ENCODE data around the gene UMPS.

UMPS gene

GRCh38 chr3:124763206-124763605 lies 33.0 kb downstream of the UMPS start:
- no peak for DNase-seq
- WGBS: 97% methylated on average over 8 of the region's 8 CpGs
- Histone ChIP-seq H2BK12ac (ENCODE audit: low read length in 2 of 2) (no peak overlapping the region), H3K4ac (ENCODE audit: low read depth in 1 of 2, low read length in 2 of 2) (no peak overlapping the region), H3K4me2 (ENCODE audit: low read length, poor library complexity, severe bottlenecking) (no peak overlapping the region), H2AK5ac (ENCODE audit: low read length, severe bottlenecking) (no peak overlapping the region), H4K91ac (ENCODE audit: low read length) (no peak overlapping the region), H2BK5ac (ENCODE audit: low read depth, low read length, poor library complexity, severe bottlenecking) (no peak overlapping the region), H3K18ac (ENCODE audit: low read depth in 1 of 2, low read length in 2 of 2) (no peak overlapping the region), H3K27me3 (ENCODE audit: control insufficient read depth in 1 of 2, insufficient read depth in 1 of 2, low read length in 2 of 2) (no peaks in the 10 kb centered on the region), H3K4me3 (ENCODE audit: insufficient read depth in 1 of 2, low read depth in 1 of 2, low read length in 2 of 2) (no peak overlapping the region), H3K36me3 (ENCODE audit: control insufficient read depth in 1 of 2, insufficient read depth in 2 of 2, low read depth in 1 of 2, low read length in 2 of 2) (peaks cover 58 to 61% of the 10 kb centered on the region in 2 experiments), H3K27ac (ENCODE audit: low read length, poor library complexity, severe bottlenecking) (no peak overlapping the region), H3K23ac (ENCODE audit: low read length in 2 of 2) (no peak overlapping the region), H3K9ac (ENCODE audit: low read length) (no peak overlapping the region), H3K14ac (ENCODE audit: low read length in 2 of 2) (no peak overlapping the region), H3K9me3 (ENCODE audit: control insufficient read depth, low read length) (no peaks in the 10 kb centered on the region), H3K4me1 (ENCODE audit: control insufficient read depth, insufficient read depth, low read depth, low read length) (peaks cover 12% of the 10 kb centered on the region), H2BK15ac (ENCODE audit: low read depth, poor library complexity, severe bottlenecking) (no peak overlapping the region), H2AFZ (ENCODE audit: low read depth, low read length) (no peak overlapping the region), H3K79me1 (replicated peaks; ENCODE audit: low read length, poor library complexity, severe bottlenecking) (peaks cover 18% of the 10 kb centered on the region), H2BK120ac (ENCODE audit: low read depth, low read length) (no peak overlapping the region), H4K8ac (ENCODE audit: low read length) (no peak overlapping the region)

GRCh38 chr3:124763644-124764358 lies 33.5 kb downstream of the UMPS start:
- Histone ChIP-seq H3K79me1 (replicated peaks; ENCODE audit: low read length, poor library complexity, severe bottlenecking) (peaks cover 21% of the 10 kb centered on the region), H3K9me3 (ENCODE audit: control insufficient read depth, low read length) (no peaks in the 10 kb centered on the region), H3K4me2 (ENCODE audit: low read length, poor library complexity, severe bottlenecking) (no peak overlapping the region), H3K27ac (ENCODE audit: low read length, poor library complexity, severe bottlenecking) (no peak overlapping the region), H3K4me3 (ENCODE audit: insufficient read depth in 1 of 2, low read depth in 1 of 2, low read length in 2 of 2) (no peak overlapping the region), H3K4me1 (ENCODE audit: control insufficient read depth, insufficient read depth, low read depth, low read length) (peaks cover 12% of the 10 kb centered on the region), H3K36me3 (ENCODE audit: control insufficient read depth in 1 of 2, insufficient read depth in 2 of 2, low read depth in 1 of 2, low read length in 2 of 2) (peaks cover 60 to 67% of the 10 kb centered on the region in 2 experiments), H4K8ac (ENCODE audit: low read length) (no peak overlapping the region), H3K4ac (ENCODE audit: low read depth in 1 of 2, low read length in 2 of 2) (no peak overlapping the region), H2AFZ (ENCODE audit: low read depth, low read length) (no peak overlapping the region), H3K18ac (ENCODE audit: low read depth in 1 of 2, low read length in 2 of 2) (no peak overlapping the region), H2BK120ac (ENCODE audit: low read depth, low read length) (no peak overlapping the region), H2BK12ac (ENCODE audit: low read length in 2 of 2) (peak overlapping the region in 1 of 2 experiments; percentile 31), H3K14ac (ENCODE audit: low read length in 2 of 2) (no peak overlapping the region), H3K23ac (ENCODE audit: low read length in 2 of 2) (no peak overlapping the region), H3K9ac (ENCODE audit: low read length) (no peak overlapping the region), H2BK5ac (ENCODE audit: low read depth, low read length, poor library complexity, severe bottlenecking) (no peak overlapping the region), H2AK5ac (ENCODE audit: low read length, severe bottlenecking) (no peak overlapping the region), H3K27me3 (ENCODE audit: control insufficient read depth in 1 of 2, insufficient read depth in 1 of 2, low read length in 2 of 2) (no peaks in the 10 kb centered on the region), H4K91ac (ENCODE audit: low read length) (no peak overlapping the region), H2BK15ac (ENCODE audit: low read depth, poor library complexity, severe bottlenecking) (no peak overlapping the region)
- WGBS: 86% methylated on average over 15 of the region's 15 CpGs
- DNase-seq: no peak

GRCh38 chr3:124764746-124765145 lies 34.5 kb downstream of the UMPS start:
- Histone ChIP-seq H3K9ac (ENCODE audit: low read length) (no peak overlapping the region), H3K4me3 (ENCODE audit: insufficient read depth in 1 of 2, low read depth in 1 of 2, low read length in 2 of 2) (no peak overlapping the region), H3K4me2 (ENCODE audit: low read length, poor library complexity, severe bottlenecking) (no peak overlapping the region), H3K4me1 (ENCODE audit: control insufficient read depth, insufficient read depth, low read depth, low read length) (peaks cover 11% of the 10 kb centered on the region), H3K18ac (ENCODE audit: low read depth in 1 of 2, low read length in 2 of 2) (peak overlapping the region in 1 of 2 experiments; percentile 38), H3K27me3 (ENCODE audit: control insufficient read depth in 1 of 2, insufficient read depth in 1 of 2, low read length in 2 of 2) (no peaks in the 10 kb centered on the region), H2AK5ac (ENCODE audit: low read length, severe bottlenecking) (no peak overlapping the region), H3K4ac (ENCODE audit: low read depth in 1 of 2, low read length in 2 of 2) (no peak overlapping the region), H3K36me3 (ENCODE audit: control insufficient read depth in 1 of 2, insufficient read depth in 2 of 2, low read depth in 1 of 2, low read length in 2 of 2) (peaks cover 68 to 77% of the 10 kb centered on the region in 2 experiments), H4K91ac (ENCODE audit: low read length) (peak overlapping the region; percentile 3), H2BK12ac (ENCODE audit: low read length in 2 of 2) (peak overlapping the region in 1 of 2 experiments; percentile 31), H3K14ac (ENCODE audit: low read length in 2 of 2) (peak overlapping the region in 1 of 2 experiments; percentile 42), H3K9me3 (ENCODE audit: control insufficient read depth, low read length) (no peaks in the 10 kb centered on the region), H2BK120ac (ENCODE audit: low read depth, low read length) (no peak overlapping the region), H3K23ac (ENCODE audit: low read length in 2 of 2) (no peak overlapping the region), H3K27ac (ENCODE audit: low read length, poor library complexity, severe bottlenecking) (no peak overlapping the region), H4K8ac (ENCODE audit: low read length) (no peak overlapping the region), H2BK5ac (ENCODE audit: low read depth, low read length, poor library complexity, severe bottlenecking) (no peak overlapping the region), H2BK15ac (ENCODE audit: low read depth, poor library complexity, severe bottlenecking) (no peak overlapping the region), H2AFZ (ENCODE audit: low read depth, low read length) (no peak overlapping the region), H3K79me1 (replicated peaks; ENCODE audit: low read length, poor library complexity, severe bottlenecking) (peaks cover 29% of the 10 kb centered on the region)
- WGBS: 91% methylated on average over 5 of the region's 5 CpGs
- no peak for DNase-seq

- H3K4me2 ChIP-seq (ENCODE audit: low read length, poor library complexity, severe bottlenecking): no peak overlapping the region
- no peak overlapping the region for H3K9ac ChIP-seq (ENCODE audit: low read length)
- H3K4ac ChIP-seq (ENCODE audit: low read depth in 1 of 2, low read length in 2 of 2): no peak overlapping the region
- H3K36me3 ChIP-seq (ENCODE audit: control insufficient read depth in 1 of 2, insufficient read depth in 2 of 2, low read depth in 1 of 2, low read length in 2 of 2): peaks cover 73 to 83% of the 10 kb centered on the region in 2 experiments
- 94% methylated on average over 4 of the region's 5 CpGs for WGBS
- no peak overlapping the region for H2BK5ac ChIP-seq (ENCODE audit: low read depth, low read length, poor library complexity, severe bottlenecking)
- no peaks in the 10 kb centered on the region for H3K27me3 ChIP-seq (ENCODE audit: control insufficient read depth in 1 of 2, insufficient read depth in 1 of 2, low read length in 2 of 2)
- peaks cover 10% of the 10 kb centered on the region for H3K4me1 ChIP-seq (ENCODE audit: control insufficient read depth, insufficient read depth, low read depth, low read length)
- H4K91ac ChIP-seq (ENCODE audit: low read length): no peak overlapping the region
- no peak overlapping the region for H2BK15ac ChIP-seq (ENCODE audit: low read depth, poor library complexity, severe bottlenecking)
- no peak overlapping the region for H2AK5ac ChIP-seq (ENCODE audit: low read length, severe bottlenecking)
- H3K14ac ChIP-seq (ENCODE audit: low read length in 2 of 2): no peak overlapping the region
- H2BK12ac ChIP-seq (ENCODE audit: low read length in 2 of 2): no peak overlapping the region
- H3K9me3 ChIP-seq (ENCODE audit: control insufficient read depth, low read length): no peaks in the 10 kb centered on the region
- H3K23ac ChIP-seq (ENCODE audit: low read length in 2 of 2): no peak overlapping the region
- H2AFZ ChIP-seq (ENCODE audit: low read depth, low read length): no peak overlapping the region
- H3K27ac ChIP-seq (ENCODE audit: low read length, poor library complexity, severe bottlenecking): no peak overlapping the region
- peak overlapping the region in 1 of 2 experiments; percentile 38 for H3K18ac ChIP-seq (ENCODE audit: low read depth in 1 of 2, low read length in 2 of 2)
- peaks cover 34% of the 10 kb centered on the region for H3K79me1 ChIP-seq (replicated peaks; ENCODE audit: low read length, poor library complexity, severe bottlenecking)
- no peak for DNase-seq
- no peak overlapping the region for H3K4me3 ChIP-seq (ENCODE audit: insufficient read depth in 1 of 2, low read depth in 1 of 2, low read length in 2 of 2)
- H2BK120ac ChIP-seq (ENCODE audit: low read depth, low read length): no peak overlapping the region
- H4K8ac ChIP-seq (ENCODE audit: low read length): no peak overlapping the region
These were observed 35.1 kb downstream of the UMPS start for GRCh38 chr3:124765197-124765840.
